ENCODE data around the gene ARF3. TPM values are rescaled to one million over a fixed set of nuclear protein-coding genes. Genes with fewer than 3 reads are reported as not detected.

ARF3 gene
- total and polyA plus RNA-seq, 7 donors: 7.4 to 27.0 (median 18.1) TPM

GRCh38 chr12:48901278-48901677 is 56.0 kb downstream of the ARF3 start:
- DNase-seq (no peak), ATAC-seq (no peak)
- Histone ChIP-seq H3K9me3 (no peaks in the 10 kb centered on the region), H3K36me3 (ENCODE audit: insufficient read depth in 1 of 2, low read depth in 1 of 2) (no peaks in the 10 kb centered on the region), H3K27me3 (ENCODE audit: insufficient read depth in 3 of 3, low read length in 2 of 3) (peaks cover 0 to 19% (median 4%) of the 10 kb centered on the region in 3 donors), H3K27ac (no peak overlapping the region), H3K4me3 (no peak overlapping the region), H3K4me1 (no peaks in the 10 kb centered on the region)
- TF ChIP-seq CTCF (IDR thresholded peaks at IDR 0.05): no peak
- intact Hi-C loops (cut with DNase I): no loop called here
- WGBS, 3 donors: 84 to 89% (median 84%) methylated on average over 2 of the region's 2 CpGs

DNA sequence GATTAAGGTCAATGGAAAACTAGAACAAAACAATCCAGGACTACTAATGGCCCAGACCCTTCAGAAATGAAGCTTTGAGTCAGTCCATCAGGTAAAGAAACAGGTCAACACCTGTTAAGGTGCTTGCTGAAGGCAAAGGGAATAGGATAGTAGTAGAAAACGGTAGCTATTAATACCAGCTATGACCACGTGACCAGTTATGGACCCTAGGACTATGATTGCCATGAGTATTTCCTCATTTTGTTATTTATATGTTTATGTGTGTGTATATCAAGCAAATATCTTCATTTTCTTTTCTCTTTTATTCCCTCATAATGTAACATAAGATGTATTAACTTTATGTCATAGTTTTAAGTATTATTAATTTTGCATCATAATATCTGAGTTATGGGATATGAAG is 57.6 kb downstream of the ARF3 start:
- no peak for TF ChIP-seq CTCF (IDR thresholded peaks at IDR 0.05)
- Histone ChIP-seq H3K36me3 (ENCODE audit: insufficient read depth in 1 of 2, low read depth in 1 of 2) (no peaks in the 10 kb centered on the region), H3K4me3 (no peak overlapping the region), H3K4me1 (no peaks in the 10 kb centered on the region), H3K9me3 (no peaks in the 10 kb centered on the region), H3K27me3 (ENCODE audit: insufficient read depth in 3 of 3, low read length in 2 of 3) (peaks cover 0 to 13% (median 4%) of the 10 kb centered on the region in 3 donors), H3K27ac (no peak overlapping the region)
- intact Hi-C loops (cut with DNase I): no loop called here
- no peak for DNase-seq
- 69 to 75% (median 72%) methylated on average over 2 of the region's 2 CpGs for WGBS, 3 donors
- no peak for ATAC-seq

DNA sequence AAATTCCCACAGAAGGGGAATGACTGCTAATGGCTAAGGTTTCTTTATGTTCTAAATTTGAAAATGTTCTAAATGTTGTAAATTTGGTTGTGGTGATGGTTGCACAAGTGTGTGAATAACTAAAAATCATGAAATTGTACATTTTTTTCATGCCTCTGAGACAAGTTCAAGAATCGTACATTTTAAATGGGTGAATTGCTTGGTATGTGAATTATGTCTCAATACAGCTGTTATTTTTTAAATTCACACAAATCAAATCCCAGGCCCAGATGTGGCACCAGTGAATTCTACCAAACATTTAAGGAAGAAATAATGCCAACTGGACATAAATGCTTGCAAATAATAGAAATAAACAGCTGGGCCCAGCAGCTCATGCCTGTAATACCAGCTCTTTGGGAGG is 63.0 kb downstream of the ARF3 start:
- Histone ChIP-seq H3K27me3 (ENCODE audit: insufficient read depth in 3 of 3, low read length in 2 of 3) (peaks cover 0 to 22% (median 4%) of the 10 kb centered on the region in 3 donors), H3K4me1 (no peaks in the 10 kb centered on the region), H3K9me3 (no peaks in the 10 kb centered on the region), H3K36me3 (ENCODE audit: insufficient read depth in 1 of 2, low read depth in 1 of 2) (no peaks in the 10 kb centered on the region), H3K27ac (no peak overlapping the region), H3K4me3 (no peak overlapping the region)
- WGBS, 3 donors: 46 to 55% (median 48%) methylated on average over 1 of the region's 1 CpG
- no peak for TF ChIP-seq CTCF (IDR thresholded peaks at IDR 0.05)
- intact Hi-C loops (cut with DNase I): no loop called here
- DNase-seq (no peak), ATAC-seq (no peak)

- Histone ChIP-seq H3K36me3 (ENCODE audit: insufficient read depth in 1 of 2, low read depth in 1 of 2) (no peaks in the 10 kb centered on the region), H3K27me3 (ENCODE audit: insufficient read depth in 3 of 3, low read length in 2 of 3) (peaks cover 0 to 22% (median 4%) of the 10 kb centered on the region in 3 donors), H3K4me3 (peak overlapping the region; percentile 43), H3K4me1 (no peaks in the 10 kb centered on the region), H3K27ac (no peak overlapping the region), H3K9me3 (no peaks in the 10 kb centered on the region)
- peak; percentile 90 to 100 (median 97) for ATAC-seq
- intact Hi-C loops (cut with DNase I): loop anchor here (1.0 kb wide), 1 partner anchor 38 kb away; no protein-coding TSS in a partner anchor
- TF ChIP-seq CTCF (IDR thresholded peaks at IDR 0.05): peak; percentile 86
- 6 to 7% (median 6%) methylated on average over 36 to 37 of the region's 37 CpGs for WGBS, 3 donors
- DNase-seq: peak; percentile 75 to 86
Measured at GRCh38 chr12:48890657-48891418, 66.4 kb downstream of the ARF3 start.

Data from psoas muscle (tissue), 8 donors.